GM12892 (cell line): ENCODE measurements around the gene ACOT7.
A peak's percentile ranks its signal among the peaks of the same experiment; 100 is the strongest.

ENCODE experiments used
- DNase-seq: peaks from one replicate; pipeline ENCODE4 v3.0.0; 2011; ENCODE audit not compliant: insufficient read length
- FAIRE-seq: peaks from 2 replicates; lab custom pipeline; 2011; peaks lifted over from hg19 to GRCh38; lab: Jason Lieb, UNC
- POLR2A ChIP-seq: IDR thresholded peaks from 2 replicates; pipeline ENCODE4 v1.6.1; 2011; ENCODE audit warnings: low read depth, low read length, control low read depth
- POLR2AphosphoS5 ChIP-seq: IDR thresholded peaks from 2 replicates; pipeline ENCODE4 v1.6.1; 2011; ENCODE audit warnings: low read depth, low read length, control low read depth
- TAF1 ChIP-seq: IDR thresholded peaks from 2 replicates; pipeline ENCODE4 v1.6.1; 2011; ENCODE audit warnings: low read depth, mild to moderate bottlenecking, control low read depth, low read length, borderline replicate concordance

ACOT7 gene

GRCh38 chr1:6241107-6241886 is 152.3 kb downstream of the ACOT7 start:
- FAIRE-seq (no peak), DNase-seq (no peak)
- no peak for TF ChIP-seq POLR2AphosphoS5
- no peak for TF ChIP-seq TAF1
- no peak for TF ChIP-seq POLR2A

GRCh38 chr1:6239950-6240768 is 153.4 kb downstream of the ACOT7 start:
- TF ChIP-seq POLR2AphosphoS5 (no peak), TAF1 (no peak), POLR2A (no peak)
- FAIRE-seq (no peak), DNase-seq (no peak)

- no peak for FAIRE-seq
- DNase-seq, result no peak
- TF ChIP-seq TAF1, result no peak
- no peak for TF ChIP-seq POLR2AphosphoS5
- no peak for TF ChIP-seq POLR2A
Measured at GRCh38 chr1:6239213-6239752, 154.3 kb downstream of the ACOT7 start.

- DNase-seq (no peak), FAIRE-seq (no peak)
- no peak for TF ChIP-seq POLR2A
- TF ChIP-seq POLR2AphosphoS5, result no peak
- TF ChIP-seq TAF1, result no peak
Measured at GRCh38 chr1:6237093-6237492, 156.5 kb downstream of the ACOT7 start.

GRCh38 chr1:6235296-6235677 is 158.3 kb downstream of the ACOT7 start:
- no peak for TF ChIP-seq POLR2AphosphoS5
- TF ChIP-seq TAF1, result no peak
- no peak for TF ChIP-seq POLR2A
- FAIRE-seq, result no peak
- DNase-seq, result no peak

GRCh38 chr1:6234502-6235295 is 158.9 kb downstream of the ACOT7 start:
- TF ChIP-seq POLR2AphosphoS5 (no peak), POLR2A (no peak; the same call in 1 of the 2 replicates), TAF1 (no peak)
- no peak for DNase-seq
- FAIRE-seq, result no peak

- TF ChIP-seq POLR2AphosphoS5, result no peak
- no peak for TF ChIP-seq POLR2A
- no peak for TF ChIP-seq TAF1
- no peak for FAIRE-seq
Measured at GRCh38 chr1:6233376-6233775, 160.2 kb downstream of the ACOT7 start.

GRCh38 chr1:6225651-6226050 is 167.9 kb downstream of the ACOT7 start:
- DNase-seq, result no peak
- FAIRE-seq, result no peak
- TF ChIP-seq TAF1, result no peak
- no peak for TF ChIP-seq POLR2A
- TF ChIP-seq POLR2AphosphoS5, result no peak

More at GRCh38 chr1:6233376-6233775, 160.2 kb downstream of the ACOT7 start:
- DNase-seq, result no peak

- DNase-seq (no peak), FAIRE-seq (no peak)
- TF ChIP-seq TAF1 (no peak), POLR2A (no peak), POLR2AphosphoS5 (no peak)
Measured at GRCh38 chr1:6224718-6225117, 168.8 kb downstream of the ACOT7 start.

GRCh38 chr1:6223617-6224016 is 169.9 kb downstream of the ACOT7 start:
- TF ChIP-seq TAF1 (no peak), POLR2AphosphoS5 (no peak), POLR2A (no peak)
- FAIRE-seq (no peak), DNase-seq (no peak)

GRCh38 chr1:6222636-6223035 is 170.9 kb downstream of the ACOT7 start:
- TF ChIP-seq POLR2AphosphoS5 (no peak), POLR2A (no peak), TAF1 (no peak)
- FAIRE-seq (no peak), DNase-seq (no peak)

GRCh38 chr1:6221210-6221784 is 172.3 kb downstream of the ACOT7 start:
- TF ChIP-seq TAF1 (no peak), POLR2A (0 out of 2 replicates have a peak, but pooled peaks have one; percentile 18), POLR2AphosphoS5 (peak; percentile 51; the same call in 1 of the 2 replicates)
- FAIRE-seq (no peak), DNase-seq (no peak)
